Measurements from ENCODE around the gene ZFAND3.

The ZFAND3 gene

GRCh38 chr6:38155144-38155543 is 335.6 kb downstream of the ZFAND3 start:
- no peak for DNase-seq (ENCODE audit: low read depth)

GRCh38 chr6:38155621-38156204 is 336.2 kb downstream of the ZFAND3 start:
- no peak for DNase-seq (ENCODE audit: low read depth)

- DNase-seq (ENCODE audit: low read depth), result no peak
Measured at GRCh38 chr6:38156818-38157565, 337.5 kb downstream of the ZFAND3 start.

GRCh38 chr6:38157905-38158304 is 338.4 kb downstream of the ZFAND3 start:
- DNase-seq (ENCODE audit: low read depth), result no peak

GRCh38 chr6:38158762-38159350 is 339.3 kb downstream of the ZFAND3 start:
- no peak for DNase-seq (ENCODE audit: low read depth)

GRCh38 chr6:38159596-38159995 is 340.1 kb downstream of the ZFAND3 start:
- no peak for DNase-seq (ENCODE audit: low read depth)

- DNase-seq (ENCODE audit: low read depth), result no peak
Measured at GRCh38 chr6:38160831-38161230, 341.3 kb downstream of the ZFAND3 start.

GRCh38 chr6:38161331-38161730 is 341.8 kb downstream of the ZFAND3 start:
- DNase-seq (ENCODE audit: low read depth), result no peak

- DNase-seq (ENCODE audit: low read depth), result no peak
Measured at GRCh38 chr6:38161754-38162492, 342.4 kb downstream of the ZFAND3 start.

- DNase-seq (ENCODE audit: low read depth), result no peak
Measured at GRCh38 chr6:38162493-38163185, 343.1 kb downstream of the ZFAND3 start.

GRCh38 chr6:38163186-38164130 is 343.9 kb downstream of the ZFAND3 start:
- no peak for DNase-seq (ENCODE audit: low read depth)

- no peak for DNase-seq (ENCODE audit: low read depth)
Measured at GRCh38 chr6:38164131-38164481, 344.6 kb downstream of the ZFAND3 start.

GRCh38 chr6:38164671-38165108 is 345.2 kb downstream of the ZFAND3 start:
- DNase-seq (ENCODE audit: low read depth), result no peak

GRCh38 chr6:38166411-38167240 is 347.1 kb downstream of the ZFAND3 start:
- no peak for DNase-seq (ENCODE audit: low read depth)

- no peak for DNase-seq (ENCODE audit: low read depth)
Measured at GRCh38 chr6:38167598-38167997, 348.1 kb downstream of the ZFAND3 start.

GRCh38 chr6:38168126-38168525 is 348.6 kb downstream of the ZFAND3 start:
- no peak for DNase-seq (ENCODE audit: low read depth)

GRCh38 chr6:38168699-38169098 is 349.2 kb downstream of the ZFAND3 start:
- no peak for DNase-seq (ENCODE audit: low read depth)

GRCh38 chr6:38169221-38169976 is 349.9 kb downstream of the ZFAND3 start:
- DNase-seq (ENCODE audit: low read depth), result no peak

GRCh38 chr6:38169977-38170526 is 350.5 kb downstream of the ZFAND3 start:
- DNase-seq (ENCODE audit: low read depth), result no peak
